Measurements from ENCODE around the gene KRTAP4-4. TPM values are rescaled to one million over a fixed set of nuclear protein-coding genes. Genes with fewer than 3 reads are reported as not detected.
"Not testable (repeated sequence)": the region's sequence is repeated elsewhere in the genome, so short reads cannot be mapped to it uniquely, and the experiment has no call there.

KRTAP4-4 gene
- total RNA-seq, 1 experiment from 2014 or later, result not detected

- H3K4me3 Mint-ChIP-seq; CTCF ChIA-PET; H3K27ac Mint-ChIP-seq; H3K4me1 Mint-ChIP-seq; POLR2A ChIA-PET; DNase-seq (ENCODE audit: low spot score); ATAC-seq; H3K27me3 Mint-ChIP-seq (ENCODE audit: low read depth); H3K36me3 Mint-ChIP-seq: not testable (repeated sequence)
- peak; percentile 70 for TF ChIP-seq ZNF423 (CRISPR knock-in tag; IDR thresholded peaks at IDR 0.05)
- peaks cover 17% of the 10 kb centered on the region for H3K9me3 Mint-ChIP-seq
Observed at GRCh38 chr17:41148971-41149651, 11.4 kb downstream of the KRTAP4-4 start.

- ATAC-seq, result no peak
- POLR2A ChIA-PET, result no interaction called here
Observed at GRCh38 chr17:41147531-41148204, 12.9 kb downstream of the KRTAP4-4 start.

GRCh38 chr17:41145261-41145660 is 15.3 kb downstream of the KRTAP4-4 start:
- peaks cover 44% of the 10 kb centered on the region for H3K9me3 Mint-ChIP-seq
- DNase-seq (ENCODE audit: low spot score), result no peak
- peaks cover 3% of the 10 kb centered on the region; the same call in 1 of the 2 replicates for H3K27me3 Mint-ChIP-seq (ENCODE audit: low read depth)
- no peak overlapping the region for H3K4me3 Mint-ChIP-seq
- peaks cover 8% of the 10 kb centered on the region; the same call in 1 of the 2 replicates for H3K4me1 Mint-ChIP-seq
- H3K36me3 Mint-ChIP-seq, result peaks cover 27% of the 10 kb centered on the region
- no peak for TF ChIP-seq STAT6 (CRISPR knock-in tag; conservative IDR thresholded peaks at IDR 0.05; ENCODE audit: low read depth)
- no peak for TF ChIP-seq FOXJ3 (CRISPR knock-in tag; IDR thresholded peaks at IDR 0.05; ENCODE audit: borderline replicate concordance)
- no peak for TF ChIP-seq FOXK1 (CRISPR knock-in tag; IDR thresholded peaks at IDR 0.05)
- no peak for TF ChIP-seq ZNF317 (CRISPR knock-in tag; IDR thresholded peaks at IDR 0.05; ENCODE audit: borderline replicate concordance, low read depth)
- TF ChIP-seq JAZF1 (CRISPR knock-in tag; IDR thresholded peaks at IDR 0.05), result no peak
- no peak for TF ChIP-seq RELA (CRISPR knock-in tag; IDR thresholded peaks at IDR 0.05; ENCODE audit: borderline replicate concordance)
- no peak overlapping the region for H3K27ac Mint-ChIP-seq
- ATAC-seq, result no peak
- ChIA-PET CTCF (no interaction called here), POLR2A (no interaction called here)

More at GRCh38 chr17:41147531-41148204, 12.9 kb downstream of the KRTAP4-4 start:
- no peak overlapping the region for H3K4me3 Mint-ChIP-seq
- CTCF ChIA-PET, result no interaction called here
- no peaks in the 10 kb centered on the region; the same call in 1 of the 2 replicates for H3K27me3 Mint-ChIP-seq (ENCODE audit: low read depth)
- peaks cover 16% of the 10 kb centered on the region for H3K36me3 Mint-ChIP-seq
- DNase-seq (ENCODE audit: low spot score), result no peak
- H3K4me1 Mint-ChIP-seq, result peaks cover 8% of the 10 kb centered on the region; the same call in 1 of the 2 replicates
- H3K27ac Mint-ChIP-seq, result no peak overlapping the region
- TF ChIP-seq TEAD4 (CRISPR knock-in tag; IDR thresholded peaks at IDR 0.05), result no peak
- TF ChIP-seq E2F1 (CRISPR knock-in tag; IDR thresholded peaks at IDR 0.05), result no peak
- no peak for TF ChIP-seq IRF1 (CRISPR knock-in tag; IDR thresholded peaks at IDR 0.05)
- no peak for TF ChIP-seq JAZF1 (CRISPR knock-in tag; IDR thresholded peaks at IDR 0.05)
- TF ChIP-seq ETV6 (CRISPR knock-in tag; IDR thresholded peaks at IDR 0.05), result no peak
- H3K9me3 Mint-ChIP-seq, result peaks cover 22% of the 10 kb centered on the region

GRCh38 chr17:41144846-41145245 is 15.7 kb downstream of the KRTAP4-4 start:
- POLR2A ChIA-PET, result no interaction called here
- CTCF ChIA-PET, result no interaction called here
- Mint-ChIP-seq H3K27me3 (ENCODE audit: low read depth) (peaks cover 3% of the 10 kb centered on the region; the same call in 1 of the 2 replicates), H3K36me3 (peaks cover 27% of the 10 kb centered on the region), H3K9me3 (peaks cover 44% of the 10 kb centered on the region), H3K4me3 (no peak overlapping the region), H3K27ac (no peak overlapping the region), H3K4me1 (peaks cover 8% of the 10 kb centered on the region; the same call in 1 of the 2 replicates)
- no peak for DNase-seq (ENCODE audit: low spot score)
- ATAC-seq, result no peak
- TF ChIP-seq PRRX2 (CRISPR knock-in tag; IDR thresholded peaks at IDR 0.05), result no peak
- TF ChIP-seq PRDM15 (CRISPR knock-in tag; IDR thresholded peaks at IDR 0.05), result no peak
- TF ChIP-seq ZSCAN18 (CRISPR knock-in tag; IDR thresholded peaks at IDR 0.05), result no peak
- no peak for TF ChIP-seq ZNF263 (CRISPR knock-in tag; IDR thresholded peaks at IDR 0.05; ENCODE audit: low read depth)
- no peak for TF ChIP-seq USF2 (CRISPR knock-in tag; IDR thresholded peaks at IDR 0.05)
- TF ChIP-seq TCF7 (CRISPR knock-in tag; IDR thresholded peaks at IDR 0.05; ENCODE audit: low read depth), result no peak
